Activated naive CD4-positive, alpha-beta T cell treated with Interleukin-2 at 50 U/mL for 16 hours (primary cell): ENCODE measurements around the gene SHMT1.
"Not testable (repeated sequence)": the region's sequence is repeated elsewhere in the genome, so short reads cannot be mapped to it uniquely, and the experiment has no call there.

Source experiments
- DNase-seq: peaks from one replicate; pipeline ENCODE4 v3.0.0-alpha.2; 2020

Gene SHMT1

DNA sequence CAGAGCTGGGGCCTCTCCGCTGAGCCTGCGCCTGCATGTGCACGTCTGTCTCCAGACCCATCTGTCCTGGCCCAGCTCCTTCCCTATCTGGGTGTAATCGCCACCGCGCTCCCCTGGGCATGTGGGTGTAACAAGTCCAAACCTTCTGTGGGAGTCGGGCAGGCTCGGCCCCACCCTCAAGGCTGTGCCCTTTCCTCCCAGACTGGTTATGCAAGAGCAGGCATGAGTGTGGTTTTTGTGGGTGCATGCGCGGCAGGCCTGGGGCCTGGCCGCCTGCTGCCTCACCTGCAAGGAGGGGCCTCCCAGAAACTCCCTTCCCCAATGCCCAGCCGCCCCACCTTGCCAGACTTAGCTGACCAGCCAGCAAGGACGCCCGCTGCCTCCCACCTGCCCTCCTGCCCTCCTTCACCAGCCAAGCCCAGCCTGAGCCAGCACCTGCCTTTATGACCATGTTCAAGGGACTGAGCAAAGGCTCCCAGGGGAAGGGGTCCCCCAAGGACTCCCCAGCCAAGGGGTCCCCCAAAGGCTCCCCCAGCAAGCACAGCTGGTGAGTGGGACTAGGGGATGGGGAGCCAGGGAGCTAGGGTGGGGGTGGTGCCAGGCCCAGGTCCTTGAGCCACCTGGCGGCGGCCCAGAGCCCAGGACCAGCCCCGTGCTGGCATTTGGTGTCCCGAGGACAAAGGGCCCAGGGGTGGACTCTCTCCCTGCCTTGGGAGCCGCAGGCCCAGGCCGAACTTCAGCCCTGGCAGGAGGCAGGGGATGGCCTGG lies 14.3 kb upstream of the SHMT1 start, which contains the start of gene EVPLL:
Gene EVPLL (plus strand): TSS at position 342 of the 768 bp plus-strand sequence. CDS start 3,160 bp downstream, outside the sequence.
- no peak for DNase-seq

DNA sequence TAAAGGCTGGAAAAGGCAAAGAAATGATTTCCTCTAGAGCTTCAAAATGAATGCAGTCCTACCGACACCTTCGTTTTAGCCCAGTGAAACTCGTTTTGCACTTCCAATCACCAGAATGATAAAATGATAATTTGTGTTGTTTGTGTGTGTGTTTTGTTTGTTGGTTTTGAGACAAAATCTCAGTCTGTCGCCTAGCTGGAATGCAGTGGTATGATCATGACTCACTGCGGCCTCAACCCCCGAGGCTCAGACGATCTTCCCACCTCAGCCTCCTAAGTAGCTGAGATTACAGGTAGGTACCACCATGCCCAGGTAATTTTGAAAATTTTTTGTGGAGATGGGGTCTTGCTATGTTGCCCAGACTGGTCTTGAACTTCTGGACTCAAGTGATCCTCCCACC lies 10.9 kb upstream of the SHMT1 start:
- DNase-seq: no peak

DNA sequence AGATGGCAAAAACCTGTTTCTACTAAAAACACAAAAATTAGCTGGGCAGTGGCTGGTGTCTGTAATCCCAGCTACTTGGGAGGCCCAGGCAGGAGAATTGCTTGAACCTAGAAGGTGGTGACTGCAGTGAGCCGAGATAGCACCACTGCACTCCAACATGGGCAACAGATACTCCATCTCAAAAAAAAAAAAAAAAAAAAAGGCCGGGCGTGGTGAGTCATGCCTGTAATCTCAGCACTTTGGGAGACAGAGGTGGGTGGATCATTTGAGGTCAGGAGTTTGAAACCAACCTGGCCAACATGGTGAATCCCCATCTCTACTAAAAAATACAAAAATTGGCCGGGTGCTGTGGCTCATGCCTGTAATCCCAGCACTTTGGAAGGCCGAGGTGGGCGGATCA lies 9.8 kb upstream of the SHMT1 start:
- DNase-seq: not testable (repeated sequence)

DNA sequence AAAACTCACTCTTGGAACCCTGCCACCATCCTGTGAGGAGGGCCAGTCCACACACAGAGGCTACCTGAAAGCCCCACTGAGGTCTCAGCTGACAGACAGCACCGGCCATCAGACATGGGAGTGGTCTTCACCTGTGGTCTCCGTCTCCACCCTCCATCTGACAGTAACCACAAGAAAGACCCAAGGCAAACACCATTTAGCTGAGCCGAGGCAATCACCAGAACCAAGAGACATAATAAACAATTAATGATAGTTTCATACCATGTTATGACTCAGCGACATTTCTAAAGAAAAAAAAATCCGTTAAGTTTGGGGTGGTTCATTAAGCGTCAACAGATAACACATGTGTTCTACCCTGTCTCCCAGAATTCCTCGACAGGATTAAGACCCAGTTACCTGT lies 8.1 kb upstream of the SHMT1 start:
- DNase-seq: no peak

DNA sequence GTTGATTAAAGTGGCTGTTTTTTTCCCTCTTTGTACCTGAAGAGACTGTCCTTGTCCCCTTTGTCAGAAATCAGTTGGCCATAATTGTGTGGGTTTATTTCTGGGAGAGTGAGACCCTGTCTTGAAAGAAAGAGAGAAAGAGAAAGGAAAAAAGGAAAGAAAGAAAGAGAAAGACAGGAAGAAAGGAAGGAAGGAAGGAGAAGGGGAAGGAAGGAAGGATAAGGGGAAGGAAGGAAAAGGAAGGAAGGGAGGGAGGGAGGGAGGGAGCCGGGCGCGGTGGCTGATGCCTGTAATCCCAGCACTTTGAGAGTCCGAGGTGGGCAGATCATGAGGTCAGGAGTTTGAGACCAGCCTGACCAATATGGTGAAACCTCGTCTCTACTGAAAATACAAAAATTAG lies 7.4 kb upstream of the SHMT1 start:
- no peak for DNase-seq

DNA sequence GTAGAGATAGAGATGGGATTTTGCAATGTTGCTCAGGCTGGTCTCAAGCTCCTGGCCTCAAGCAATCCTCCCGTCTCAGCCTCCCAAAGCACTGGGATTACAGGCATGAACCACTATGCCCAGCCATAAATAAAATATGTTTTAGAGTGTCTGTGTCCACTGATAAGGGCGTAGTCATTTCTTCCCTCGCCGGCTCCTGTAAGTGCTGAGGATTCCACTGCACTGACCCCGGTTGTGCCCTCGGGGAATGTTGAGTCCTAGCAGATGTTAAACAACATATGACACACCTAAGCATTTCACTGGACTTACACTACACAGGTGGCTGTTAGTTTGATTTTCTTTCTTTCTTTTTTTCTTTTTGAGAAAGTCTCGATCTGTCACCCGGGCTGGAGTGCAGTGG lies 5.6 kb upstream of the SHMT1 start:
- DNase-seq: no peak

DNA sequence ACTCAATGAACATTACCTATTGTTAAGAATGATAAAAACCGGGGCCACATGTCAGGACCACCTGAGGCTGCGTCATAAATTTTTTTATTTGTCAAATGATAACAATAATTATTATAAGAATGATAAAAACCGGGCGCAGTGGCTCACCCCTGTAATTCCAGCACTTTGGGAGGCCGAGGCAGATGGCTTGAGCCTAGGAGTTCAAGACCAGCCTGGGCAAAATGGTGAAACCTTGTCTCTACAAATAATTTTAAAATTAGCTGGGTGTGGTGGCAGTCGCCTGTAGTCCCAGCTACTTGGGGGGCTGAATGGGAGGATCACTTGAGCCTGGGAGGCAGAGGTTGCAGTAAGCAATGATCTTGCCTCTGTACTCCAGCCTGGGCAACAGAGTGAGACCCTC lies 816 bp upstream of the SHMT1 start:
- DNase-seq: no peak

DNA sequence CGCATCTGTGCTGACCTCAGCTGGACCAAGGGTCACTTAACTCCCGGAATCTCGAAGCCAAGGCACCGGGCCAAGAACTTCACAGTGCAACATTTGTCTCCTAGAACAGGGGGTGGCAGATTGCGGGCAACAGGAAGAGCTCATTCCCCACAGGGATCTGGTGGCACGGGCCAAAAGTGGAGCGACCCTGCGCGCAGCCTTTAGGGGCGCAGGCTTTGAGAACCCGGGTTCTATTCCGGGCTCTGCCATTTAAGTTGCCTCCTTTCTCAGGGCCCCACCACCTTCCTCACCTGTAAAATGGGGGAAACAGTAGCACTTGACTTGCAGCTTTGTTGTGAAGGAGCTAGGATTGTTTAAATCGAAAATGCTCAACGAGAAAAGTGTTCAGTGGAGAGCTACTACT lies 651 bp downstream of the SHMT1 start:
- DNase-seq: peak; percentile 4

DNA sequence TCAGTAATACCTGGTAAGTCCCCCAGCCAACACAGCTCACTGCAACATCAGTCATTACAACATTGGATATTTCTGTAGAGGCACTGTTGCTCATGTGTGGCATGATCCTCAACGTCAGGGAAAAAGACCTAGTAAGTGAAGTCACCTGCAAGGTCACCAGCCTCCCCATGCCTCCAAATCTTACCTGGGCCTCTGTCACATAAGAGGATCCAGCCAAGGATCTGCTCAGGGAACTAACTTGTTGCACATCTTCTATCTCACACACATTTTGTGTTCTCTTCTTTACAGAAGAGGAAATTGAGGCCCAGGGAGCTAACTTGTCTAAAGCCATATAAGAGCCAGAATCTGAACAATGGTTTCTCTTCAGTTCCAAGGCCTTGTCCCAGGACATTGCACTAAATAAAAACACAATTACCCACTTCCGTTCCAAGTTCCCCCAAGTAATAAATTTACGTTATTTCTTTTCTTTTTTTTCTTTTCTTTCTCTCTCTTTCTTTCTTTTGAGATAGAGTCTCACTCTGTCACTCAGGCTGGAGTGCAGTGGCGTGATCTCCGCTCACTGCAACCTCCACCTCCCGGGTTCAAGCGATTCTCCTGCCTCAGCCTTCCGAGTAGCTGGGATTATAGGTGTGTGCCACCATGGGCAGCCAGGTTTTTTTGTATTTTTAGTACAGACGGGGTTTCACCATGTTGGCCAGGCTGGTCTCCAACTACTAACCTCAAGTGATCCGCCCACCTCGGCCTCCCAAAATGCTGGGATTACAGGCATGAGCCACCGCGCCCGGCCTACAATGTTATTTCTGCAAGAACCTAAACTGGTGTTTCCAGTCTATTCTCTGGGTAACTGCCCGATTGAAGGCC lies 1.3 kb downstream of the SHMT1 start:
- DNase-seq: no peak

DNA sequence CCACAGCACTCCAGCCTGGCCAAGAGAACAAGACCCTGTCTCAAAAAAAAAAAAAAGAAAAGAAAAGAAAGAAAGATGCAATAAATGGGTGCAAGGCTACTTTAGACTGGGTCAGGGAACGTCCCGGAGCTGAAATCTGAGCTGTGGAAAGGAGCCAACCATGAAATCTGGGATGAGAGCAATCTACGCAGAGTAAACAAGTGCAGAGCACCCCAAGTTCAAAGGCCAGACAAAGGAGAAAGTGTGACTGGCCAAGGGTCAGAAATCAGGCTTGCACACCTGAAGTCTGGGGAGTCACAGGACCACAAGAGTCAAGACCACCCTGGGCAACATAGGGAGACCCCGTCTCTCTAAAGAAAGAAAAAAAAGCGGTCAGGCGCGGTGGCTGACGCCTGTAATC lies 2.8 kb downstream of the SHMT1 start:
- no peak for DNase-seq

DNA sequence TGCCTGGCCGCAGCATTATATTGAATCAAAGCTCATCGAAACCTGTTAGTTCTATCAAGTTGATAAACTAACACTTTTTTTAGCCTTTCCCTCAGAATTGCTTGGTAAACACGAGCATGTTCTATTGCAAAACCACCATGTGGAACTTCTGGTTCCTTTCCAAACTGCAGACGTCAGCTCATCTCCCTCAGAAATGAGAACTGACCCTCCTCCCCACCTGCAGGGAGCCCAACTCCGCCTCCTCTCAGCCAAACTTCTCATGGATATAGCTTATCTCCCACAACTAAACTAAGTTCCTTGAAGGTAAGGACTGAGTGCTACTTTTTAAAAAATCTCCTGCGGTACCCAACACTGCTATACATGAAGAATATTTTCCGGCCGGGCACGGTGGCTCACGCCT lies 6.7 kb downstream of the SHMT1 start:
- DNase-seq: no peak

DNA sequence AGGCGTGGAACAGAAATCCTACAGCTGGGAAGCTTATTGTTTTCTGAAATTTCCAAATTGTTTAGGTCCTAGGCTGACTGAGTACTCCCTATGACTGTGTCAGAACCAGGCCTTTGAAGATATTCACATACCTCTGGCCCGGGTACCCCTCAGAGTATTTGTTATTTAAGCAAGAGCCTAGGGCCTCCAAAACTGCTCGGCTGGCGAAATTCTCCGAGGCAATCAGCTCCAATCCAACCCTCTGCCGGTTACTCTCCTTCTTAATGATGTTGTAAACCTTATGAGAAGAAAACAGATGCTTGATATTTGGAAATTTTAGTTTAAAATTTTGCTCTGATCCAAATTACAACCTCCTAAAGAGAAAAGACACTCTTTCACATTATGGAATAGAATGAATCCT lies 9.8 kb downstream of the SHMT1 start:
- no peak for DNase-seq

DNA sequence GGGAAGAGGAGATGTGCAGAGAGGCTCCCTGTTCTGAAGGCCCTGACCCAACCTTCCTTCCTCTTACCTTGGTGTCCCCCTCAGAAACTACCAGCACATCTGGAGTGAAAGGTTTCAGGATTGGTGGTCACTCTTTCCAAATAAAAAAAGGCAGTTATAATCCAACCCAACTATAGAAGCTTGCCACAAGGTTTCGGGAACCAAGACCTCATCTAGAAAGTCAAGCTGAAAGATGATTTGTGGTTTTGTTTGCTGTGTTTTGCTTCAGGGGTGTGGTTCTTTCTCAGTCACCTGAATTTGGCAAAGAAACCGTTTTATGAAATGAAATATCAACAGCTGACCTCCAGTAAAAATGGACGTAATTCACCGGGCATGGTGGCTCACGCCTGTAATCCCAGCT lies 19.3 kb downstream of the SHMT1 start:
- no peak for DNase-seq

DNA sequence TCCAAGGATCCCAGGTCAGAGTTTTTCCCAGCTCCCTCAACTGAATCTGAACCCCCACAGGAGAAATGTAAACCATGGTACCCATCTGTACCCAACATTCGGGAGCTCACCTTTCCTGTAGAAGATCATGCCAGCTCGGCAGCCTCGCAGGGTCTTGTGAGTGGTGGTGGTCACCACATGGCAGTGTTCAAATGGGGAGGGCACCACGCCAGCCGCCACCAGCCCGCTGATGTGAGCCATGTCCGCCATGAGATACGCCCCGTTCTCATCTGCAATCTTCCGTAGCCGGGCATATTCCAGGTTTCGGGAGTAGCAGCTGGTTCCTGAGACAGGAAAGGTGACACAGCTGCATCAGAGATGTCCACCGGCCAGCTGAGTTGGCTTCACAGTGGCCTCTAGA lies 23.4 kb downstream of the SHMT1 start:
- no peak for DNase-seq

DNA sequence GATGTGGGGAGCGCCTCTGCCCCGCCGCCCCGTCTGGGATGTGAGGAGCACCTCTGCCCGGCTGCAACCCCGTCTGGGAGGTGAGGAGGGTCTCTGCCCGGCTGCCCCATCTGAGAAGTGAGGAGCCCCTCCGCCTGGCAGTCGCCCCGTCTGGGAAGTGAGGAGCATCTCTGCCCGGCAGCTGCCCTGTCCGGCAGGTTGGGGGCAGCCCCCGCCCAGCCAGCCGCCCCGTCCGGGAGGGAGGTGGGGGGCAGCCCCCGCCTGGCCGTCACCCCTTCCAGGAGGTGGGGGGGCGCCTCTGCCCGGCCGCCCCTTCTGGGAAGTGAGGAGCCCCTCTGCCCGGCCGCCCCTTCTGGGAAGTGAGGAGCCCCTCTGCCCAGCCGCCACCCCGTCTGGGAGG lies 25.2 kb downstream of the SHMT1 start:
- DNase-seq: not testable (repeated sequence)

DNA sequence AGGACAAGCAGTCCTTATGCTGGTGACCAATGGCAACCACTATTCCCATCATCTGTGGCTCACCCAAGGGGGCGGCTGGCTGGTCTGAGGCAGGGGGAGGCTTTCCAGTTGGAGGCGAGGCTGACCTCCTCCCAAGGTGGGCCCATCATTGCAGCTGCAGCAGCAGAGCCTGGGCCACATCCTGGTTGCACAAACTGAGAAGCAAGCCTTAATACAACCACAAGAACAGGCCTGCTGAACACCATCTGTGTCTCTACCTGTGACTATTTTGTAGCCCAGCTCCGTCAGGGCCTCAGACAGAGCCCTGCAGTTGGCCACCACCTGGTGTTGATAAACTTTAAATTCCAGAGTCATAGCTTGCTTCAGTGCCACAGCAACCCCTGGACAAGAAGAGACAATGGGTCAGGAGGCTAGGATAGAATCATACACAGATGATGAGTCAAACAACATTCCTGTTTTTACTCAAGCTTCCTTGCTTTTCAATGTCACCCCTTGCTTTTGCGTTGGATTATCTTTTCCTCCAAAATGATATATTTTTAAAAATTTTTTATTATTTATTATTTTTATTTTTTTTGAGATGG lies 30.4 kb downstream of the SHMT1 start:
- DNase-seq: no peak

DNA sequence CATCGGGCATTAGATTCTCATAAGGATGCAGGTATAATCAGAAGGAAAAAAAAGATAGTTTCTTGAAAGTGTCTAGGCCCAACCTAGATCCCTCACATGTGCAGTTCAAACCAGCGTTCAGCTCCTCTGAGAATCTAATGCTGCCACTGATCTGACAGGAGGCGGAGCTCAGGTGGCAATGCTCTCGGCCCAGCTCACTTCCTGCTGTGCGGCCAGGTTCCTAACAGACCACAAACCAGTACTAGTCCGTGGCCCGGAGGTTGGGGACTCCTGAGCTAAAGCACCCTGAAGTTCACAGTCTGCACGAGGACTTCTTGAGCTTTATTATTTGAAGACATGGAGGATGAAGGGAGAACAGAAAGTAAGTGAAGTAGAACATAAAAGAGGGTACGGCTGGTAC lies 31.5 kb downstream of the SHMT1 start:
- DNase-seq: no peak

DNA sequence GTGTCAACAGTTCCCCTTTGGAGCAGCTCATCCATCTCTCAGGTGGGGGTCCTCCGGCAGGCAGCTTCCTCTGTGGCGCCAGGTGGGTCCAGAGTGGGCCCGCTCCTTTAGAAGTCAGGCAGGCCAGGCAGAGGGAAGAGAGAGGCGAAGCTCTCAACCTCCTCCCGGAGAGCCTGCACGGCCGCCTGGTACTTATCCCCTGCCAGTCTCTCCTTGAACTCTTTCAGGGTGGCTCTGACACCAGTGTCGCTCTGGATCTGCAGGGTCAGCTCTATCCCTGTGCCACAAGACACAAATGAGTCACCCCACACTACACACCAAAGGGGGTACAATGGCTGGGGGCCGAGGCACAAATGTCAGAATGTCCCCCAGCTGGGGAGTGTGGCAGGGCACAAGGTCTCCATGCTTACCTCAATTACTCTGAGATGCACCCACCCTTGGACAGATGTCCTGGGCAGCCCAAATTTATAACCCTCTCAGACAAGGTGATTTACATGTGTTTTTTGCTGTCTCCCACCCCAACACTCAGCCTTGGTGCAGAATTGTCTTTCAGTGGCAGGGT lies 34.6 kb downstream of the SHMT1 start:
- DNase-seq: no peak

DNA sequence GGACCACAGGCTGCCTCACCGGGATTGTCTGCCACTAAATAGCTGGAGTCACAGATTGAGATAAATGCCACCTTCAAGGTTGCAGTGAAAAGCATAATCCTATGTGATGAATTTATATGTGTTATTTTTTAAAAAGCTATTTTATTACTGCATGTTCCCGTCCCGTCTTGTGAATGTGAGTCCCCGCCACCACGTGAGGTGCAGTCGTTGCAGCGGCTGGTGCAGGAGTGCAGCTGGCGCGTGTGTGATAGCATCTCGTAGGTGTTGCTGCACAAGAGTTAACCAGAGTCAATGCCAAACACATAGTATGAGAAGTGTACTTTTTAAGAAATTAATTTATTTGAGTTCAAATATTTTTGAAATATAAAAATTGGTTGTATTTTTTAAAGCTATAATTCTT lies 35.8 kb downstream of the SHMT1 start:
- DNase-seq: no peak

DNA sequence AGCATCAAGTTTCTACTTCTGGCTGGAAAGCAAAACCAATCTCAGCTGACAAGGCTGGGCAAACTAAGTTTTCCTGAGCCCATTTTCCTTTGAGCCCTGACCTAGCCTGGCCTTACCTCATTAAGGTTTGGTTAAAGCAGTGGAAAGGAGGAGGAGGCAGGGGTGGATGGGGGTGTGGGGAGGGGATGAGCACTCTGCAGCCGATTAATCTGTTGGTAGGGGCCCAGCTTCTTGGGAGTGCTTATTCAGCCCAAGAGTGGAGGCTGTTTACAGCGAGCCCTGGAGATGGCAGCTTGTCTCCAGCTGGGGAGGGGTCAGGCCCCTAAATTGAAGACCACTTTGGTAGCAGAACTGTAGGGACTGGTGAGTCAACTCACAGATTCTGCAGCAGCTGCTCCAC lies 36.3 kb downstream of the SHMT1 start:
- DNase-seq: no peak

DNA sequence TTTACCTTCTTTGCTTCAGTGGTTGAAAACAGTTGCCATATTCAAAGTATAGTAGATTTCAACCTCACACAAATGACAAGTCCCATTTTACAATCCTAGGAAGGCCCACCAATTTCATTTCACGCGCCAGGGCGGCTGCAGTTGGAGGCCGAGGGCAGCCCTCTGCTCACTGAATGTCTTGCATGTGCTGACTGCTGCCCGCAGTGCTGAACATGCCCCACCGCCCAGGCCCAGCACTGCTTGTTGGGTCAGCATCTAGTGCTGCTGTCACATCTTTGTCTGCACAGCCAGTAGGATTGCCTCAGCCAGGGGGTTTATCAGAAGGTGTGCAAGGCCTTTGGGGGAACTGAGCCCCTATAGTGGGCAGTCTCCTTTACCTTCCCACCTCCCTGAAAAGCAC lies 36.8 kb downstream of the SHMT1 start:
- no peak for DNase-seq

DNA sequence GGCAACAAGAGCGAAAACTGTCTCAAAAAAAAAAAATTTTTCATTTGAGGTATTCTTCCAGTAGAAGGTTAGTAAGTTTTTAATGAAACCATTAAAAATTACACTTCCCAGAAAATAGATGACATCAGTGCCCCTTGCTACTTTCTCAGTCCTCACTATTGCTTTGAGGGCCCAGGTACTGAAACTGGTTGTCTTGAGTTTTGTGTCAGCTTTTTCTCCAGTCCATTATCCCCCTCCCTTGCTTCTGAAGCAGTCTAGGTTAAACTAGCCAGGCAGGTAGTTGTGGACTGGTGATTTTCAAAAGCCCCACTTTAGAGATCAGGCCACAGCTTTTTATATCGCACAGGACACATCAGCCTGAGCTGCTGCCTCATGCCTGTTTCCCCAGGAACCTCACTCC lies 37.3 kb downstream of the SHMT1 start:
- DNase-seq: no peak
